Neuronal stem cell (in vitro differentiated cells): ENCODE measurements around the gene PDE6B.

Experiments
- DNase-seq: peaks from one replicate; pipeline ENCODE4 v3.0.0-alpha.2; 2013; ENCODE audit warnings: low spot score
- H2AFZ ChIP-seq: one replicate; pipeline ENCODE4 v1.6.1; 2013; ENCODE audit warnings: mild to moderate bottlenecking, low read length, inconsistent platforms
- H2AK5ac ChIP-seq: 2 replicates; pipeline ENCODE4 v1.6.1; 2013; ENCODE audit warnings: low read depth, mild to moderate bottlenecking, inconsistent platforms, low read length, moderate library complexity, mixed read lengths
- H2BK120ac ChIP-seq: 2 replicates; pipeline ENCODE4 v1.6.1; 2013; ENCODE audit warnings: low read depth, mild to moderate bottlenecking, inconsistent platforms, low read length, moderate library complexity, mixed read lengths
- H2BK12ac ChIP-seq: one replicate; pipeline ENCODE4 v1.6.1; 2013; ENCODE audit warnings: low read length, inconsistent platforms
- H2BK15ac ChIP-seq: 2 replicates; pipeline ENCODE4 v1.6.1; 2013; ENCODE audit warnings: mild to moderate bottlenecking, low read length, inconsistent platforms, mixed read lengths
- H2BK5ac ChIP-seq: one replicate; pipeline ENCODE4 v1.6.1; 2013; ENCODE audit warnings: inconsistent platforms, mild to moderate bottlenecking, low read length, moderate library complexity
- H3K14ac ChIP-seq: one replicate; pipeline ENCODE4 v1.6.1; 2013; ENCODE audit warnings: low read length, inconsistent platforms
- H3K18ac ChIP-seq: 2 replicates; pipeline ENCODE4 v1.6.1; 2013; ENCODE audit warnings: low read length, inconsistent platforms
- H3K23ac ChIP-seq: 2 replicates; pipeline ENCODE4 v1.6.1; 2013; ENCODE audit warnings: low read depth, mild to moderate bottlenecking, mixed read lengths, low read length, inconsistent platforms; ENCODE audit not compliant: poor library complexity
- H3K27ac ChIP-seq: replicated peaks from 3 replicates; pipeline ENCODE4 v1.5.1; 2013; ENCODE audit warnings: low read length, inconsistent platforms
- H3K27me3 ChIP-seq, 3 experiments: 2 replicates each; pipeline ENCODE4 v1.6.1; 2013; ENCODE audit warnings: low read length in 3 of 3, mild to moderate bottlenecking in 2 of 3, inconsistent platforms in 1 of 3, low read depth in 1 of 3, mixed read lengths in 1 of 3, moderate library complexity in 1 of 3; ENCODE audit not compliant: control insufficient read depth in 3 of 3, insufficient read depth in 3 of 3
- H3K36me3 ChIP-seq, 2 donors: replicated peaks in 1 of 2; 2 replicates each; pipeline ENCODE4 v1.6.1; 2013; ENCODE audit warnings: low read length in 2 of 2; ENCODE audit not compliant: control insufficient read depth in 2 of 2, insufficient read depth in 2 of 2
- H3K4ac ChIP-seq: 2 replicates; pipeline ENCODE4 v1.6.1; 2013; ENCODE audit warnings: inconsistent platforms, mild to moderate bottlenecking, low read length, moderate library complexity
- H3K4me1 ChIP-seq, 2 donors: 1 replicate in 1 of 2; 2 replicates in 1 of 2; pipeline ENCODE4 v1.6.1; 2013; ENCODE audit warnings: low read length in 2 of 2, low read depth in 1 of 2; ENCODE audit not compliant: control insufficient read depth in 2 of 2, insufficient read depth in 1 of 2
- H3K4me2 ChIP-seq: one replicate; pipeline ENCODE4 v1.6.1; 2013; ENCODE audit warnings: mild to moderate bottlenecking, low read length, inconsistent platforms; ENCODE audit not compliant: insufficient read depth, poor library complexity, severe bottlenecking
- H3K4me3 ChIP-seq, 2 donors: 2 replicates each; pipeline ENCODE4 v1.5.1; 2013; ENCODE audit warnings: low read length in 2 of 2, mild to moderate bottlenecking in 2 of 2, inconsistent platforms in 1 of 2, moderate library complexity in 1 of 2
- H3K79me1 ChIP-seq: one replicate; pipeline ENCODE4 v1.6.1; 2013; ENCODE audit warnings: low read depth, mild to moderate bottlenecking, inconsistent platforms, low read length, moderate library complexity
- H3K9ac ChIP-seq: one replicate; pipeline ENCODE4 v1.6.1; 2013; ENCODE audit warnings: mild to moderate bottlenecking, low read depth, low read length, inconsistent platforms; ENCODE audit not compliant: poor library complexity
- H3K9me3 ChIP-seq, 2 donors: replicated peaks in 1 of 2; 2 replicates each; pipeline versions ENCODE3 to v1.6.1; 2013; ENCODE audit warnings: low read length in 2 of 2, mild to moderate bottlenecking in 2 of 2, inconsistent platforms in 1 of 2, low read depth in 1 of 2, mixed read lengths in 1 of 2, moderate library complexity in 1 of 2; ENCODE audit not compliant: control insufficient read depth in 2 of 2, insufficient read depth in 1 of 2
- H4K8ac ChIP-seq: one replicate; pipeline ENCODE4 v1.6.1; 2013; ENCODE audit warnings: low read depth, mild to moderate bottlenecking, inconsistent platforms, low read length, moderate library complexity
- H4K91ac ChIP-seq: one replicate; pipeline ENCODE4 v1.6.1; 2013; ENCODE audit warnings: low read length, low read depth, mild to moderate bottlenecking, inconsistent platforms; ENCODE audit not compliant: poor library complexity
- WGBS, 2 donors: extraction: QIAGEN DNeasy Blood & Tissue Kit; methylation state at CpG; one replicate each; pipeline ENCODE4 v1.1.7; 2013; ENCODE audit warnings: missing lambda C conversion rate in 2 of 2, mixed read lengths in 1 of 2; ENCODE audit not compliant: insufficient read length in 2 of 2, insufficient replicate concordance in 1 of 2; ENCODE audit errors: extremely low coverage in 2 of 2; 5-methylcytosine and 5-hydroxymethylcytosine counted together

The PDE6B gene

DNA sequence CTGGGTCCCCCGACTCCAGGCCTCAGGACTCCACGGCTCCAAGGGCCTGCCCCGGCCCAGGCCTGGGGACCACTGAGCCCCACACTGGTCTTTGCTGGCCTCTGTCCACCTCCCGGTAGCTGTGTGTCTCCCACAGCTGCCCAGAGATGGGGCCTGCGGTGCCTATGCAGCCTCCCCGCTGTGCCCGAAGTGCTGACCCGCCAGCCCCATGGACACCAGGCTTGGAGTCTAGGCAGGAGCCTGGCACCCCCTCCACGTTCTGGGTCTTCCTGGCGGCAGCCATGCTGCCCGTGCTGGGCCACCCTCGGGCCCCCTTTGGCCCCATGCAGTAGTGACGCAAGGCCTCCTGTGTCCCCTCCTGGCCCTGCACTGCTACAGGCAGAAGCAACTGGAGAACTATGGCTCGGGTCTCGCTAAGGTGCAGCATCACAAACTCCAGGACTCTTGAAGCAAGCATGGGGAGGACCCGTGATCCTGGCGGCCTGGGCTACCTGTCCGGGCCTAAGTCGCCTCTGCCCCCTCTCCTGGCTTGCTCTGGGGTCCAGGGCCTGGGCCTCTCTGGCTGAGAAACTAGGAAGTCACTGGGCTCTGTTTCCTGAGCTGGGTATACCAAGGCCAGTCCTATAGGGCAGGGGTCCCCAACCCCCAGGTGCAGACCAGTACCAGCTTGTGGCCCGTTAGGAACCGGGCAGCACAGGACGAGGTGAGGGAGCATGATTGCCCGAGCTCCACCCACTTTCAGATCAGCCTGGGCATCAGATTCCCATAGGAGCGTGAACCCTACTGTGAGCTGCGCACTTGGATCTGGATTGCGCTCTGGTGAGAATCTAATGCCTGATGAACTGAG, 49.9 kb downstream of the PDE6B start:
- Histone ChIP-seq H3K18ac (peak overlapping the region; percentile 100), H3K4me3 (peak overlapping the region; percentile 85 to 96), H4K91ac (peak overlapping the region; percentile 11), H3K27ac (no peak overlapping the region), H3K36me3 (peaks cover 14 to 26% of the 10 kb centered on the region in 2 donors), H2AK5ac (peak overlapping the region; percentile 96), H3K14ac (peak overlapping the region; percentile 63), H4K8ac (peak overlapping the region; percentile 48), H3K27me3 (peaks cover 0 to 5% (median 2%) of the 10 kb centered on the region in 3 experiments), H3K79me1 (peaks cover 7% of the 10 kb centered on the region), H2BK12ac (peak overlapping the region; percentile 75), H3K4ac (peak overlapping the region; percentile 89), H2BK120ac (peak overlapping the region; percentile 50), H3K4me1 (peaks cover 9 to 11% of the 10 kb centered on the region in 2 donors), H3K9ac (peak overlapping the region; percentile 100), H3K23ac (peak overlapping the region; percentile 97), H3K4me2 (peak overlapping the region; percentile 89), H2BK5ac (peak overlapping the region; percentile 98), H3K9me3 (no peaks in the 10 kb centered on the region), H2BK15ac (peak overlapping the region; percentile 9), H2AFZ (peak overlapping the region; percentile 94)
- WGBS, 2 donors = no CpG with 5 or more reads among the region's 26 CpGs
- no peak for DNase-seq

DNA sequence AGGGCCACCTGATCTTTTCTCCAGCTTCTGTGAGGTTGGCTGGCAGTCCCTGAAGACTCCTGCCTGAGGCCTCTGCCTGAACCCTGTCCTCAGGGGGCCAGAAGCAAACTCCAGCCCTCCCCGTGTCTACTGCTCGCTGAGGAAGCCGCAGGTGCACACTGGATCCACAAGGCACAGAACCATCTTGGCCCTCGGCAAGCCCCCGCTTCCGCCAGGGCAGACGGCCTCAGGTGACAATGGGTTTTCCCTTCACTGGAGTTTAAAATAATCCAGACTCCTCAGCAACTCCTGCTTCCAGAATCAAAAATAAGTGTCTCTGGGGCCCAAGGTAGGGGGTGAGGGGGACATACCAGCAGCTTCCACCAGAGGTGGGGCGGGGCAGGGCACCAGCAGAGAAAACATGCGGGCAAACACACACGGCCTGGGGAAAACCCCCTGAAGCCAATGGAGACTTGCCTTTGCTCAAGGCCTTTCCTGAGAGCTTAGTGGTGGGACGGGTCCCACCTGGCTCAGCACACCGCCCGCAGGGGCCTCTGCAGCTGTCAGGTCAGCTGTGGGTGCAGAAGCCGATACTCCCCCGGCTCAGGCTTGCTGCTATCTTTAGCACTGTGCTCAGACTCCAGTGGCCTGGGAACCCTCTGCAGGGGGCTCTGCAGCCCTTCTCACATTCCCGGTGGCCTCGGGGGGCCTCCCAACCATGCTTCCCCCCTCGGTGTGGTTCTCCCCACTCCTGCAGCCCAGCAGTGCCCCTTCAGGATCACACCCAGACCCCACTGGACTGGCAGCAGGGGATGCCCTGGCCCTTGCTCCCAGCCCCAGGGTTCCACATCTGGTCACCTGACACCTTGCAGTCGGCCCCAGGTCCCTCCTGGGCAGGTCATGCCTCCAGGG, 50.9 kb downstream of the PDE6B start:
- Histone ChIP-seq H2AK5ac (no peak overlapping the region), H3K27me3 (peaks cover 0 to 9% (median 2%) of the 10 kb centered on the region in 3 experiments), H3K9ac (no peak overlapping the region), H3K18ac (no peak overlapping the region), H4K8ac (no peak overlapping the region), H3K4me1 (peaks cover 16% of the 10 kb centered on the region in 2 donors), H2BK120ac (no peak overlapping the region), H2AFZ (no peak overlapping the region), H3K36me3 (peaks cover 11 to 20% of the 10 kb centered on the region in 2 donors), H3K23ac (no peak overlapping the region), H3K4ac (no peak overlapping the region), H3K14ac (no peak overlapping the region), H2BK15ac (no peak overlapping the region), H3K27ac (no peak overlapping the region), H2BK12ac (no peak overlapping the region), H3K4me2 (no peak overlapping the region), H3K79me1 (peaks cover 7% of the 10 kb centered on the region), H3K4me3 (peak overlapping the region in 1 of 2 donors; percentile 85), H4K91ac (no peak overlapping the region), H2BK5ac (no peak overlapping the region), H3K9me3 (no peaks in the 10 kb centered on the region)
- no peak for DNase-seq
- no CpG with 5 or more reads among the region's 19 CpGs for WGBS, 2 donors

DNA sequence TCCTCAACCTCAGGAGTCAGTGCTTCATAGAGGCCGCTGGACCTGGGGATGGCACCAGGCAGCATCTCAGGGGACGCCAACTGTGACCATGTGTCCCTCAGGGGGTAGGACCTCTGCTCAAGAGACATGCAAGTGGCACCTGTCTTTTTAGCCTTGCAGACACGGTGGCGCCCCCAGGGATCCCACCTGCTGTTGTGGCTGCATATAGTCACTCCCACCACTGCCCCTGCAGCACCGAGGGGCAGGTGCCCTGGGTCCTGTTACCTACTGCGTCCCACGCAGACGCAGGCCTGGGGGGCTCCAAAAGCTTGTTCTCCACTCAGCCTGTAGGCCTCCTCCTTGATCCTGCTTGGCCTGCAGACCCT, 51.5 kb downstream of the PDE6B start:
- no peak overlapping the region for H2BK120ac ChIP-seq

More for the DNA sequence above, 51.5 kb downstream of the PDE6B start:
- Histone ChIP-seq H2BK12ac (no peak overlapping the region), H3K14ac (no peak overlapping the region), H2BK5ac (no peak overlapping the region), H4K91ac (no peak overlapping the region), H3K4ac (no peak overlapping the region), H3K18ac (no peak overlapping the region), H3K4me3 (no peak overlapping the region), H4K8ac (no peak overlapping the region), H3K9ac (no peak overlapping the region), H3K4me1 (peaks cover 16% of the 10 kb centered on the region in 2 donors), H2AFZ (no peak overlapping the region), H3K36me3 (peaks cover 6 to 15% of the 10 kb centered on the region in 2 donors), H3K79me1 (peaks cover 7% of the 10 kb centered on the region), H3K27ac (no peak overlapping the region), H2BK15ac (no peak overlapping the region), H3K23ac (no peak overlapping the region), H3K9me3 (no peaks in the 10 kb centered on the region), H3K27me3 (peaks cover 0 to 9% (median 2%) of the 10 kb centered on the region in 3 experiments), H2AK5ac (no peak overlapping the region), H3K4me2 (no peak overlapping the region)
- WGBS, 2 donors = no CpG with 5 or more reads among the region's 8 CpGs
- no peak for DNase-seq
